Measurements from ENCODE around the gene PXMP4. TPM values are rescaled to one million over a fixed set of nuclear protein-coding genes. Genes with fewer than 3 reads are reported as not detected.

The PXMP4 gene
- total RNA-seq, 1 donor from 2014 or later = 6.6 TPM

DNA sequence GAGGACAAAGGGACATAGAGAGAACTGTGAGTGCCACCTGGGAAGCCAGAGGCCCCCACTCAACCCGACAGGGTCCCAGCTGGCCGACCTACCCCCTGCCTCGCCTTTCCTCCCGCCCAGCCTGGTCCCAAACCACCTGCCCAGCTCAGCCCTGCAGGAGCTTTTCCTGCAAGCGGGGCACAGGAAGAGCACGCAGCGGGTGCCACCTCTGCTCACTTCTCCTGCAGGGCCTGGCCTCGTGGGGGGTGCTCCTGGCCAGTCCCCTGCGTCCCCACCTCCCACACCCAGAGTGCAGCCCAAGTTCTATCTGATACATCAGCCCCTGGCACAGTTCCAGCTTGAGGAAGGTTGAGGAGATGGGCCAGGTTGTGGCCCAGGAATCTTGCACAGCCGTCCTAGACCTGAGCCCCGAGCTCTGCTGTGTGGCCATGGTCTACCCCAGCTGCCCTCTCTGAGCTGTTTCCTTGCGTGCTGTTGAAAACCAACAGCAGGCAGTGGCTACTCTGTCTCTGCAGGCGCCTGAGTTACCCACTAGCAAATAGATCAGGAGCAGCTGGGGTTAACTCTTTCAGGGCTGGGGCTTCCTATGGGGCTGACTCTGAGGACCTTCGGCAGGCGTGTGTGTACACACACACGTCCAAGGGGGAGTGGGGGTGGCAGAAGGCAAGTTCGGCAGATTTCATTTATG lies 47.5 kb downstream of the PXMP4 start:
- Histone ChIP-seq H3K4me1 (peaks cover 54% of the 10 kb centered on the region), H3K9me3 (no peaks in the 10 kb centered on the region), H3K36me3 (no peaks in the 10 kb centered on the region), H3K4me3 (peak overlapping the region; percentile 63 to 75), H3K27ac (peak overlapping the region; percentile 95), H3K27me3 (no peaks in the 10 kb centered on the region)
- TF ChIP-seq POLR2AphosphoS5 (IDR thresholded peaks at IDR 0.05; ENCODE audit: insufficient read depth in 1 of 2, low read depth in 1 of 2) (no peak), POLR2A (IDR thresholded peaks at IDR 0.05) (no peak)
- TF ChIP-seq, protein P1, sequence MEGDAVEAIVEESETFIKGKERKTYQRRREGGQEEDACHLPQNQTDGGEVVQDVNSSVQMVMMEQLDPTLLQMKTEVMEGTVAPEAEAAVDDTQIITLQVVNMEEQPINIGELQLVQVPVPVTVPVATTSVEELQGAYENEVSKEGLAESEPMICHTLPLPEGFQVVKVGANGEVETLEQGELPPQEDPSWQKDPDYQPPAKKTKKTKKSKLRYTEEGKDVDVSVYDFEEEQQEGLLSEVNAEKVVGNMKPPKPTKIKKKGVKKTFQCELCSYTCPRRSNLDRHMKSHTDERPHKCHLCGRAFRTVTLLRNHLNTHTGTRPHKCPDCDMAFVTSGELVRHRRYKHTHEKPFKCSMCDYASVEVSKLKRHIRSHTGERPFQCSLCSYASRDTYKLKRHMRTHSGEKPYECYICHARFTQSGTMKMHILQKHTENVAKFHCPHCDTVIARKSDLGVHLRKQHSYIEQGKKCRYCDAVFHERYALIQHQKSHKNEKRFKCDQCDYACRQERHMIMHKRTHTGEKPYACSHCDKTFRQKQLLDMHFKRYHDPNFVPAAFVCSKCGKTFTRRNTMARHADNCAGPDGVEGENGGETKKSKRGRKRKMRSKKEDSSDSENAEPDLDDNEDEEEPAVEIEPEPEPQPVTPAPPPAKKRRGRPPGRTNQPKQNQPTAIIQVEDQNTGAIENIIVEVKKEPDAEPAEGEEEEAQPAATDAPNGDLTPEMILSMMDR (IDR thresholded peaks at IDR 0.05) = no peak
- intact Hi-C loops (cut with DNase I) = loop anchor here (10.0 kb wide), 1 partner anchor 62 kb away; the partner anchor contains the start of gene ZNF341
- DNase-seq (ENCODE audit: extremely low spot score in 2 of 2) = no peak

DNA sequence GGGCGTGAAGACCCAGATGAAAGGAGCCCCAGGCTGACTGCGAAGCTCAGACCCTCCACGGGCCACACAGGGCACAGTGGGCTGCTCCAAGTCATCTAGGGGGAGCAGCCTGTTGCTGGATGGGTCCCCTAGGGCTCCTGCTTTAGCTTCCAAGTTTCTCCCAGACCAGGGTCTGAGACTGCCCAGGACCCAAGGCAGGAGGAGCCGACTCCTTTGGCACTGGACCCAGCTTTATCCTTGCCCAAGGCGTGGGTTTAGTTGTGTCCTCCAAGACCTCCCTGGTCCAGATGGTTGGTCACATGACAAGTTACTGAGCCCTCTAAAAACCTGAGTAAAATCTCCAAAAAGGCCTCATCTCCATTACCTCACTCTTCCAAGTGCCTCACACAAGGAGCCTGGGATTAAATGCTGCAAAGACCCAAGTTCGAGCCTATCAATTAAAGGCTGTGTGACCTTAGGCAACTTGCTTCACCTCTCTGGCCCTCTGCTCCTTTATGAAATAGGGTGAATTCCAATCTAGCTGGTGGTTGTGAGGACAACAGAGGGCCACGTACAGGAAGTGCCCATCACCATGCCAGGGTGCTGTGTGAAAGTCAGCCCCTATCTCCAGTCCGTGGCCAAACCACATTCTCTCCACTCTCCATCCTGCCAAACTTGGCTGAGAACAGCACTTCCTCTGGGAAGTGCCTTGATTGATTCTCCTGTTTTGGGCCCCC lies 48.4 kb downstream of the PXMP4 start:
- Histone ChIP-seq H3K27me3 (no peaks in the 10 kb centered on the region), H3K36me3 (no peaks in the 10 kb centered on the region), H3K4me1 (peaks cover 51% of the 10 kb centered on the region), H3K4me3 (no peak overlapping the region), H3K9me3 (no peaks in the 10 kb centered on the region), H3K27ac (no peak overlapping the region)
- TF ChIP-seq, protein P1 (IDR thresholded peaks at IDR 0.05) = no peak
- TF ChIP-seq POLR2AphosphoS5 (IDR thresholded peaks at IDR 0.05; ENCODE audit: insufficient read depth in 1 of 2, low read depth in 1 of 2) = no peak
- TF ChIP-seq POLR2A (IDR thresholded peaks at IDR 0.05) = no peak
- no peak for DNase-seq (ENCODE audit: extremely low spot score in 2 of 2)
- intact Hi-C loops (cut with DNase I) = loop anchor here (10.0 kb wide), 1 partner anchor 63 kb away; the partner anchor contains the start of gene ZNF341

GRCh38 chr20:33670715-33671499 lies 49.2 kb downstream of the PXMP4 start:
- H3K4me1 ChIP-seq = peaks cover 49% of the 10 kb centered on the region

DNA sequence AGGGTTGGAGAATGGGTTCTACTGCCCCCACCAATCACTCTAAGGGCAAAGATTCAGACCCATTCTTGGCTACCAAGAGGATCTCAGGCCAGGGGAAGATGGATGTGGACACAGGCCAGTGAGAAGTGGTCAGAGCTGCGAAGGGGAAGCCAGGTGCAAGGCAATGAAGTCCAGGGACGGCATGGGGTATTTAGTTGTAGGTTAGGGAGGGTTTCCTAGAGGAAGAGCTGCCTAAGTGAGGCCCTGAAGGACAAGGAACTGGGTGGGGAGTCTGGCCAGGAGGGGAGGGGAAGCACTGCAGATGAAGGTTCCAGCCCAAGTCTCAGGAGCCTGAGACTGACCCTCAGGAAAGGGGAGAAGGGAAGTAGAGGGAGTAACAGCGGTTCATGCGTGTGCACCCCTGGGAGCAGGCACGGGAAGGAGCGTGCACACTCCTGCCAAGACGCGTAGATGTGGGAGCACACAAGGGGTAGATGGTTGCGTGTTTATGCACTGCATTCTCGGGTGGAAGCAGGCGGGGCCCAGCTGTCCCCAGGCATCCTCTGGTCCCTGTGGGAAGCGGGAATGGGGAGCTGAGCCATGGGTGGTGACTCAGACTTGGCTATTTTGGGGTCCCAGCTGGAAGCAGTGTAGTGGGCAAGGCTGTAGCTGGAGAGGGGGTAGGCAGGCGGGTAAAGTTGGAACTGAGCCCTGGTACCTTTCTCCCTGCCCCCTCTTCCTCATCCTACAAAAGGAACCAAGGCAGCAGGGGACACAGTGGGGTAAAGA lies 50.1 kb downstream of the PXMP4 start:
- intact Hi-C loops (cut with DNase I) = loop anchor here (5.0 to 10.0 kb wide), 2 partner anchors 65 to 213 kb away; partner anchors contain the start of gene ZNF341
- H3K9me3 ChIP-seq = no peaks in the 10 kb centered on the region
- peak overlapping the region; percentile 41 for H3K27ac ChIP-seq
- no peak overlapping the region for H3K4me3 ChIP-seq
- no peaks in the 10 kb centered on the region for H3K27me3 ChIP-seq
- no peaks in the 10 kb centered on the region for H3K36me3 ChIP-seq
- no peak for DNase-seq (ENCODE audit: extremely low spot score in 2 of 2)
- TF ChIP-seq, protein P1 (IDR thresholded peaks at IDR 0.05) = no peak
- no peak for TF ChIP-seq POLR2AphosphoS5 (IDR thresholded peaks at IDR 0.05; ENCODE audit: insufficient read depth in 1 of 2, low read depth in 1 of 2)
- TF ChIP-seq POLR2A (IDR thresholded peaks at IDR 0.05) = no peak
- H3K4me1 ChIP-seq = peaks cover 48% of the 10 kb centered on the region

More at GRCh38 chr20:33670715-33671499, 49.2 kb downstream of the PXMP4 start:
- Histone ChIP-seq H3K9me3 (no peaks in the 10 kb centered on the region), H3K36me3 (no peaks in the 10 kb centered on the region), H3K27ac (peak overlapping the region; percentile 41), H3K27me3 (no peaks in the 10 kb centered on the region), H3K4me3 (no peak overlapping the region)
- intact Hi-C loops (cut with DNase I) = loop anchor here (10.0 kb wide), 1 partner anchor 64 kb away; the partner anchor contains the start of gene ZNF341
- TF ChIP-seq, protein P1 (IDR thresholded peaks at IDR 0.05) = no peak
- TF ChIP-seq POLR2A (IDR thresholded peaks at IDR 0.05) (no peak), POLR2AphosphoS5 (IDR thresholded peaks at IDR 0.05; ENCODE audit: insufficient read depth in 1 of 2, low read depth in 1 of 2) (no peak)
- no peak for DNase-seq (ENCODE audit: extremely low spot score in 2 of 2)

Measured in vagina (tissue), 2 donors.